ENCODE measurements around the gene BLOC1S4. TPM values are rescaled to one million over a fixed set of nuclear protein-coding genes. Genes with fewer than 3 reads are reported as not detected.

Gene BLOC1S4
- total RNA-seq, 1 donor from 2014 or later = 22.5 TPM

- H3K27me3 Mint-ChIP-seq (ENCODE audit: unreplicated experiment) = peaks cover 15% of the 10 kb centered on the region
- H3K4me1 Mint-ChIP-seq (ENCODE audit: low read depth, unreplicated experiment) = peaks cover 19% of the 10 kb centered on the region
- H3K27ac Mint-ChIP-seq (ENCODE audit: unreplicated experiment) = peak overlapping the region; percentile 97
- H3K4me3 Mint-ChIP-seq (ENCODE audit: unreplicated experiment) = peak overlapping the region; percentile 98
- no peaks in the 10 kb centered on the region for H3K36me3 Mint-ChIP-seq (ENCODE audit: unreplicated experiment)
- TF ChIP-seq CTCF (IDR thresholded peaks at IDR 0.05; ENCODE audit: partially characterized antibody, unreplicated experiment) = no peak
- peaks cover 9% of the 10 kb centered on the region for H3K9me3 Mint-ChIP-seq (ENCODE audit: unreplicated experiment)
- DNase-seq = peak; percentile 94
Measured at GRCh38 chr4:6673660-6674499, 42.1 kb upstream of the BLOC1S4 start.

GRCh38 chr4:6674500-6675149, 41.3 kb upstream of the BLOC1S4 start:
- Mint-ChIP-seq H3K4me1 (ENCODE audit: low read depth, unreplicated experiment) (peaks cover 19% of the 10 kb centered on the region), H3K27me3 (ENCODE audit: unreplicated experiment) (peaks cover 15% of the 10 kb centered on the region), H3K27ac (ENCODE audit: unreplicated experiment) (peak overlapping the region; percentile 21), H3K9me3 (ENCODE audit: unreplicated experiment) (peaks cover 9% of the 10 kb centered on the region), H3K4me3 (ENCODE audit: unreplicated experiment) (peak overlapping the region; percentile 92), H3K36me3 (ENCODE audit: unreplicated experiment) (no peaks in the 10 kb centered on the region)
- TF ChIP-seq CTCF (IDR thresholded peaks at IDR 0.05; ENCODE audit: partially characterized antibody, unreplicated experiment) = no peak
- no peak for DNase-seq

- H3K4me3 Mint-ChIP-seq (ENCODE audit: unreplicated experiment) = peak overlapping the region; percentile 22
- H3K27me3 Mint-ChIP-seq (ENCODE audit: unreplicated experiment) = peaks cover 20% of the 10 kb centered on the region
- no peak for DNase-seq
- H3K36me3 Mint-ChIP-seq (ENCODE audit: unreplicated experiment) = no peaks in the 10 kb centered on the region
- peak overlapping the region; percentile 33 for H3K27ac Mint-ChIP-seq (ENCODE audit: unreplicated experiment)
- no peak for TF ChIP-seq CTCF (IDR thresholded peaks at IDR 0.05; ENCODE audit: partially characterized antibody, unreplicated experiment)
- H3K9me3 Mint-ChIP-seq (ENCODE audit: unreplicated experiment) = peaks cover 14% of the 10 kb centered on the region
- H3K4me1 Mint-ChIP-seq (ENCODE audit: low read depth, unreplicated experiment) = peaks cover 19% of the 10 kb centered on the region
Measured at GRCh38 chr4:6676722-6677558, 39.0 kb upstream of the BLOC1S4 start.

- peak; percentile 50 for TF ChIP-seq CTCF (IDR thresholded peaks at IDR 0.05; ENCODE audit: partially characterized antibody, unreplicated experiment)
- no peak for DNase-seq
- no peak overlapping the region for H3K4me3 Mint-ChIP-seq (ENCODE audit: unreplicated experiment)
Measured at GRCh38 chr4:6680372-6681034, 35.5 kb upstream of the BLOC1S4 start.

More at GRCh38 chr4:6680372-6681034, 35.5 kb upstream of the BLOC1S4 start:
- Mint-ChIP-seq H3K4me1 (ENCODE audit: low read depth, unreplicated experiment) (peaks cover 9% of the 10 kb centered on the region), H3K36me3 (ENCODE audit: unreplicated experiment) (no peaks in the 10 kb centered on the region), H3K9me3 (ENCODE audit: unreplicated experiment) (peaks cover 5% of the 10 kb centered on the region), H3K27me3 (ENCODE audit: unreplicated experiment) (peaks cover 13% of the 10 kb centered on the region), H3K27ac (ENCODE audit: unreplicated experiment) (no peak overlapping the region)

All from glutamatergic neuron (in vitro differentiated cells).